IMR-90 (cell line): Measurements from ENCODE around the gene TYR. TPM values are rescaled to one million over a fixed set of nuclear protein-coding genes. Genes with fewer than 3 reads are reported as not detected.

Source experiments
- ATAC-seq: fragments of 200-7000 bp; cut with Tn5 transposase; 2 replicates; pipeline ENCODE4 v1.9.1; 2020; ENCODE audit warnings: low read depth, mild to moderate bottlenecking, moderate library complexity
- BruUV-seq: library from RNA; stranded (reverse); fragments of 400-500 nt; replicated peaks from 2 replicates; lab custom pipeline; 2021; lab: Mats Ljungman, UMichigan
- CTCF ChIA-PET: fragments of 300-600 bp; formaldehyde crosslinking; extraction: SDS; loops from one replicate; lab custom pipeline; 2021; ENCODE audit warnings: antibody characterized with exemption; lab: Yijun Ruan, JAX
- POLR2A ChIA-PET: fragments of 300-600 bp; sonication (Branson Sonifier 250); formaldehyde crosslinking; loops from one replicate; lab custom pipeline; 2022; ENCODE audit warnings: antibody characterized with exemption; ENCODE audit not compliant: unreplicated experiment; lab: Charles Lee
- DNase-seq: peaks from one replicate; pipeline ENCODE4 v3.0.0; 2013
- H2AFZ ChIP-seq: replicated peaks from 2 replicates; pipeline ENCODE3; 2013; ENCODE audit warnings: low read length, mild to moderate bottlenecking; ENCODE audit not compliant: poor library complexity
- H2AK5ac ChIP-seq: 2 replicates; pipeline ENCODE4 v1.6.1; 2013; ENCODE audit warnings: low read depth, low read length, inconsistent platforms
- H2AK9ac ChIP-seq: replicated peaks from 2 replicates; pipeline ENCODE3; 2013; ENCODE audit warnings: mild to moderate bottlenecking, low read depth, low read length, moderate library complexity; ENCODE audit not compliant: poor library complexity
- H2BK120ac ChIP-seq: 2 replicates; pipeline ENCODE4 v1.6.1; 2013; ENCODE audit warnings: low read depth, low read length, inconsistent platforms
- H2BK15ac ChIP-seq: 3 replicates; pipeline ENCODE4 v1.6.1; 2013; ENCODE audit warnings: low read depth, low read length, inconsistent platforms
- H2BK20ac ChIP-seq: 2 replicates; pipeline ENCODE4 v1.6.1; 2013; ENCODE audit warnings: low read depth, mild to moderate bottlenecking, inconsistent platforms, low read length, moderate library complexity
- H2BK5ac ChIP-seq: 2 replicates; pipeline ENCODE4 v1.6.1; 2013; ENCODE audit warnings: mild to moderate bottlenecking, low read depth, low read length, inconsistent platforms; ENCODE audit not compliant: poor library complexity, severe bottlenecking
- H3K14ac ChIP-seq: replicated peaks from 2 replicates; pipeline ENCODE4 v1.6.1; 2013; ENCODE audit warnings: low read depth, low read length, inconsistent platforms
- H3K18ac ChIP-seq: 2 replicates; pipeline ENCODE4 v1.6.1; 2013; ENCODE audit warnings: low read depth, low read length, control low read depth
- H3K23ac ChIP-seq: 2 replicates; pipeline ENCODE4 v1.6.1; 2013; ENCODE audit warnings: low read depth, low read length, inconsistent platforms
- H3K27ac ChIP-seq: 2 replicates; pipeline ENCODE4 v1.5.1; 2013; ENCODE audit warnings: mild to moderate bottlenecking, control low read depth, low read length; ENCODE audit not compliant: insufficient read depth
- H3K27me3 ChIP-seq: 2 replicates; pipeline ENCODE4 v1.6.1; 2013; ENCODE audit warnings: low read length; ENCODE audit not compliant: control insufficient read depth, insufficient read depth
- H3K36me3 ChIP-seq: 2 replicates; pipeline ENCODE4 v1.6.1; 2013; ENCODE audit warnings: low read length, mixed read lengths; ENCODE audit not compliant: control insufficient read depth, insufficient read depth
- H3K4ac ChIP-seq: 2 replicates; pipeline ENCODE4 v1.6.1; 2013; ENCODE audit warnings: low read depth, low read length, inconsistent platforms
- H3K4me1 ChIP-seq: 2 replicates; pipeline ENCODE4 v1.6.1; 2013; ENCODE audit warnings: low read length, mixed read lengths; ENCODE audit not compliant: control insufficient read depth, insufficient read depth
- H3K4me2 ChIP-seq: 2 replicates; pipeline ENCODE4 v1.6.1; 2013; ENCODE audit warnings: low read depth, mild to moderate bottlenecking, control low read depth, low read length, moderate library complexity
- H3K4me3 ChIP-seq: 2 replicates; pipeline ENCODE4 v1.5.1; 2013; ENCODE audit warnings: low read depth, mild to moderate bottlenecking, control low read depth, low read length, moderate library complexity; ENCODE audit not compliant: insufficient read depth
- H3K56ac ChIP-seq: 2 replicates; pipeline ENCODE4 v1.6.1; 2013; ENCODE audit warnings: low read length, inconsistent platforms; ENCODE audit not compliant: insufficient read depth; ENCODE audit errors: extremely low read depth
- H3K79me1 ChIP-seq, 2 experiments: 2 replicates each; pipeline ENCODE4 v1.6.1; 2013; ENCODE audit warnings: low read length in 2 of 2, inconsistent platforms in 1 of 2, low read depth in 1 of 2
- H3K9ac ChIP-seq: 2 replicates; pipeline ENCODE4 v1.6.1; 2013; ENCODE audit warnings: low read depth, low read length, control low read depth
- H3K9me1 ChIP-seq: 2 replicates; pipeline ENCODE4 v1.6.1; 2013; ENCODE audit warnings: low read length, inconsistent platforms; ENCODE audit not compliant: insufficient read depth
- H3K9me3 ChIP-seq: 2 replicates; pipeline ENCODE4 v1.6.1; 2013; ENCODE audit warnings: low read length; ENCODE audit not compliant: control insufficient read depth, insufficient read depth
- H4K20me1 ChIP-seq: 2 replicates; pipeline ENCODE4 v1.6.1; 2013; ENCODE audit warnings: low read length, inconsistent platforms; ENCODE audit not compliant: insufficient read depth
- H4K5ac ChIP-seq: 2 replicates; pipeline ENCODE4 v1.6.1; 2013; ENCODE audit warnings: mild to moderate bottlenecking, low read depth, low read length, control low read depth
- H4K8ac ChIP-seq, 2 experiments: 2 replicates each; pipeline ENCODE4 v1.6.1; 2013; ENCODE audit warnings: low read depth in 2 of 2, low read length in 2 of 2, control low read depth in 1 of 2, inconsistent platforms in 1 of 2
- H4K91ac ChIP-seq: 2 replicates; pipeline ENCODE4 v1.6.1; 2013; ENCODE audit warnings: low read depth, low read length, inconsistent platforms; ENCODE audit not compliant: insufficient read depth
- BHLHE40 ChIP-seq: fragments of 150-350 bp; IDR thresholded peaks from 2 replicates; pipeline ENCODE4 v1.6.1; 2016; ENCODE audit warnings: mild to moderate bottlenecking, low read depth, low read length
- CEBPB ChIP-seq: IDR thresholded peaks from 2 replicates; pipeline ENCODE4 v1.6.1; 2012; ENCODE audit warnings: low read depth, low read length, improper control_type of control experiment
- FOS ChIP-seq: fragments of 150-350 bp; IDR thresholded peaks from 2 replicates; pipeline ENCODE4 v1.6.1; 2016; ENCODE audit warnings: low read depth, low read length
- MAFK ChIP-seq: IDR thresholded peaks from 2 replicates; pipeline ENCODE4 v1.6.1; 2012; ENCODE audit warnings: low read depth, low read length, improper control_type of control experiment
- MAZ ChIP-seq: IDR thresholded peaks from 2 replicates; pipeline ENCODE4 v1.6.1; 2012; ENCODE audit warnings: low read depth, mild to moderate bottlenecking, low read length, improper control_type of control experiment, moderate library complexity, borderline replicate concordance
- MXI1 ChIP-seq: IDR thresholded peaks from 2 replicates; pipeline ENCODE4 v1.6.1; 2012; ENCODE audit warnings: low read depth, mild to moderate bottlenecking, low read length, moderate library complexity, borderline replicate concordance
- NFE2L2 ChIP-seq: fragments of 150-350 bp; IDR thresholded peaks from 2 replicates; pipeline ENCODE4 v1.6.1; 2016; ENCODE audit warnings: low read depth, mild to moderate bottlenecking, low read length
- POLR2A ChIP-seq: IDR thresholded peaks from 2 replicates; pipeline ENCODE4 v1.6.1; 2012; ENCODE audit warnings: mild to moderate bottlenecking, low read depth, low read length
- RAD21 ChIP-seq: IDR thresholded peaks from 2 replicates; pipeline ENCODE4 v1.6.1; 2012; ENCODE audit warnings: low read length, improper control_type of control experiment
- RFX5 ChIP-seq: IDR thresholded peaks from 2 replicates; pipeline ENCODE4 v1.8.0; 2012; ENCODE audit warnings: low read depth, mild to moderate bottlenecking, low read length, moderate library complexity
- SMC3 ChIP-seq: fragments of 150-350 bp; IDR thresholded peaks from 2 replicates; pipeline ENCODE4 v1.6.1; 2016; ENCODE audit warnings: low read depth, mild to moderate bottlenecking, antibody characterized with exemption, low read length, moderate library complexity
- WGBS, 2 experiments: methylation state at CpG; one replicate each; pipeline versions ENCODE4 v1.1.5 to v1.1.7; 2013; ENCODE audit warnings: missing lambda C conversion rate in 2 of 2; ENCODE audit not compliant: insufficient read length in 1 of 2; ENCODE audit errors: extremely low coverage in 2 of 2; 5-methylcytosine and 5-hydroxymethylcytosine counted together
- dilution Hi-C: fragments of 300-500 bp; cut with HindIII; formaldehyde crosslinking; loops from one replicate; pipeline ENCODE4 v1.14.3; 2018; ENCODE audit warnings: low sequenced_read_pairs; ENCODE audit not compliant: unreplicated experiment
- in situ Hi-C: fragments of 300-500 bp; cut with MboI; formaldehyde crosslinking; loops from 3 replicates; pipeline ENCODE4 v1.14.3; 2019; ENCODE audit warnings: low sequenced_read_pairs, inconsistent platforms, mixed read lengths
- intact Hi-C: fragments of 100-400 bp; cut with micrococcal nuclease; formaldehyde crosslinking; loops from 2 replicates; pipeline ENCODE4 v1.10.0; 2022
- polyA plus RNA-seq, 3 experiments: library from polyadenylated mRNA; depleted of rRNA; stranded (reverse); fragments of >200 nt; gene quantifications; 2 replicates each; pipeline ENCODE4 v1.2.3, GENCODE V29; 2012; ENCODE audit warnings: low replicate concordance in 1 of 3
- total RNA-seq: library from RNA; depleted of rRNA; stranded (reverse); fragments of >200 nt; gene quantifications from 2 replicates; pipeline ENCODE4 v1.2.3, GENCODE V29; 2012
- TF ChIP-seq, protein P1 (sequence below): fragments of 150-350 bp; IDR thresholded peaks from 2 replicates; pipeline ENCODE4 v1.6.1; 2017; ENCODE audit warnings: mild to moderate bottlenecking, antibody characterized with exemption, low read length, low read depth
- TF ChIP-seq, protein P2 (sequence below): fragments of 150-350 bp; IDR thresholded peaks from 2 replicates; pipeline ENCODE4 v1.6.1; 2016; ENCODE audit warnings: low read depth, mild to moderate bottlenecking, low read length, moderate library complexity, borderline replicate concordance
- TF ChIP-seq, protein P3 (sequence below): conservative IDR thresholded peaks from 2 replicates; pipeline ENCODE4 v1.5.1; 2012; ENCODE audit warnings: mild to moderate bottlenecking, low read depth, low read length, improper control_type of control experiment

Gene TYR
- total and polyA plus RNA-seq, 2 of the 4 experiments (the other 2 are of a cell fraction) = not detected

DNA sequence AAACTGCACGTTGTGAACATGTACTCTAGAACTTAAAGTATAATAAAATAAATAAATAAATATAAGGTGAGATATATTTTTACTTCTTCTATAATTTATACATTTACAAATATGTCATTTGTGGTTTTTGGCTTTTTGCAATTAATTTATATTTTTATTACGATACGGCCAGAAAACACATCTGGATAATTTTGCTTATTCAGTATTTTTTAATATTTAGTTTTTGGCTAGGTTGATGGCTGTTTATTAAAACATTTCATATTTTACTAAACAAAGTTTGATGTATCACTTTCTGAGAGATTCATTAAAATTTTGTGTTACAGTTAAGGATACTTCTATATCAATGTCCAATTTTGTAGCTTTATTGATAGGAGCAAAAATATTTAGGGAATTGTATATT lies 15.7 kb upstream of the TYR start:
- ATAC-seq (no peak), DNase-seq (no peak)
- H2BK5ac ChIP-seq = no peak overlapping the region
- H2BK120ac ChIP-seq = no peak overlapping the region
- no CpG with 5 or more reads among the region's 3 CpGs for WGBS, 2 experiments
- no peak overlapping the region for H3K4ac ChIP-seq
- no peak overlapping the region for H2AFZ ChIP-seq
- H3K27me3 ChIP-seq = no peaks in the 10 kb centered on the region
- no peaks in the 10 kb centered on the region for H3K36me3 ChIP-seq
- no peak overlapping the region for H4K91ac ChIP-seq
- H3K4me3 ChIP-seq = no peak overlapping the region
- no peak overlapping the region for H4K8ac ChIP-seq
- in situ Hi-C loops (no loop called here), intact Hi-C loops (no loop called here), dilution Hi-C loops (no loop called here)
- H2BK20ac ChIP-seq = no peak overlapping the region
- H3K9ac ChIP-seq = no peak overlapping the region
- H3K23ac ChIP-seq = no peak overlapping the region
- no peak overlapping the region for H2AK5ac ChIP-seq
- BruUV-seq = no TSS peak
- no peaks in the 10 kb centered on the region for H4K20me1 ChIP-seq
- H3K9me1 ChIP-seq = no peaks in the 10 kb centered on the region
- CTCF ChIA-PET = no interaction called here
- no peaks in the 10 kb centered on the region for H3K4me1 ChIP-seq
- no peak overlapping the region for H4K5ac ChIP-seq
- POLR2A ChIA-PET = no interaction called here
- H3K4me2 ChIP-seq = no peak overlapping the region
- no peak overlapping the region for H2BK15ac ChIP-seq
- no peak overlapping the region for H2AK9ac ChIP-seq
- no peak overlapping the region for H3K14ac ChIP-seq
- TF ChIP-seq POLR2A (no peak), CEBPB (no peak), MAFK (no peak; the same call in 1 of the 2 replicates), RAD21 (no peak), SMC3 (no peak), MAZ (no peak), MXI1 (no peak), BHLHE40 (no peak), FOS (no peak), RFX5 (no peak), NFE2L2 (no peak)
- TF ChIP-seq, protein P1, sequence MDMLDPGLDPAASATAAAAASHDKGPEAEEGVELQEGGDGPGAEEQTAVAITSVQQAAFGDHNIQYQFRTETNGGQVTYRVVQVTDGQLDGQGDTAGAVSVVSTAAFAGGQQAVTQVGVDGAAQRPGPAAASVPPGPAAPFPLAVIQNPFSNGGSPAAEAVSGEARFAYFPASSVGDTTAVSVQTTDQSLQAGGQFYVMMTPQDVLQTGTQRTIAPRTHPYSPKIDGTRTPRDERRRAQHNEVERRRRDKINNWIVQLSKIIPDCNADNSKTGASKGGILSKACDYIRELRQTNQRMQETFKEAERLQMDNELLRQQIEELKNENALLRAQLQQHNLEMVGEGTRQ = no peak
- TF ChIP-seq, protein P2, sequence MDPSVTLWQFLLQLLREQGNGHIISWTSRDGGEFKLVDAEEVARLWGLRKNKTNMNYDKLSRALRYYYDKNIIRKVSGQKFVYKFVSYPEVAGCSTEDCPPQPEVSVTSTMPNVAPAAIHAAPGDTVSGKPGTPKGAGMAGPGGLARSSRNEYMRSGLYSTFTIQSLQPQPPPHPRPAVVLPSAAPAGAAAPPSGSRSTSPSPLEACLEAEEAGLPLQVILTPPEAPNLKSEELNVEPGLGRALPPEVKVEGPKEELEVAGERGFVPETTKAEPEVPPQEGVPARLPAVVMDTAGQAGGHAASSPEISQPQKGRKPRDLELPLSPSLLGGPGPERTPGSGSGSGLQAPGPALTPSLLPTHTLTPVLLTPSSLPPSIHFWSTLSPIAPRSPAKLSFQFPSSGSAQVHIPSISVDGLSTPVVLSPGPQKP = no peak
- TF ChIP-seq, protein P3, sequence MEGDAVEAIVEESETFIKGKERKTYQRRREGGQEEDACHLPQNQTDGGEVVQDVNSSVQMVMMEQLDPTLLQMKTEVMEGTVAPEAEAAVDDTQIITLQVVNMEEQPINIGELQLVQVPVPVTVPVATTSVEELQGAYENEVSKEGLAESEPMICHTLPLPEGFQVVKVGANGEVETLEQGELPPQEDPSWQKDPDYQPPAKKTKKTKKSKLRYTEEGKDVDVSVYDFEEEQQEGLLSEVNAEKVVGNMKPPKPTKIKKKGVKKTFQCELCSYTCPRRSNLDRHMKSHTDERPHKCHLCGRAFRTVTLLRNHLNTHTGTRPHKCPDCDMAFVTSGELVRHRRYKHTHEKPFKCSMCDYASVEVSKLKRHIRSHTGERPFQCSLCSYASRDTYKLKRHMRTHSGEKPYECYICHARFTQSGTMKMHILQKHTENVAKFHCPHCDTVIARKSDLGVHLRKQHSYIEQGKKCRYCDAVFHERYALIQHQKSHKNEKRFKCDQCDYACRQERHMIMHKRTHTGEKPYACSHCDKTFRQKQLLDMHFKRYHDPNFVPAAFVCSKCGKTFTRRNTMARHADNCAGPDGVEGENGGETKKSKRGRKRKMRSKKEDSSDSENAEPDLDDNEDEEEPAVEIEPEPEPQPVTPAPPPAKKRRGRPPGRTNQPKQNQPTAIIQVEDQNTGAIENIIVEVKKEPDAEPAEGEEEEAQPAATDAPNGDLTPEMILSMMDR = no peak
- H3K56ac ChIP-seq = no peak overlapping the region
- no peaks in the 10 kb centered on the region for H3K9me3 ChIP-seq
- H3K79me1 ChIP-seq = no peaks in the 10 kb centered on the region
- H3K27ac ChIP-seq = no peak overlapping the region
- no peak overlapping the region for H3K18ac ChIP-seq
